ENCODE results near the gene SORCS2.

DNA sequence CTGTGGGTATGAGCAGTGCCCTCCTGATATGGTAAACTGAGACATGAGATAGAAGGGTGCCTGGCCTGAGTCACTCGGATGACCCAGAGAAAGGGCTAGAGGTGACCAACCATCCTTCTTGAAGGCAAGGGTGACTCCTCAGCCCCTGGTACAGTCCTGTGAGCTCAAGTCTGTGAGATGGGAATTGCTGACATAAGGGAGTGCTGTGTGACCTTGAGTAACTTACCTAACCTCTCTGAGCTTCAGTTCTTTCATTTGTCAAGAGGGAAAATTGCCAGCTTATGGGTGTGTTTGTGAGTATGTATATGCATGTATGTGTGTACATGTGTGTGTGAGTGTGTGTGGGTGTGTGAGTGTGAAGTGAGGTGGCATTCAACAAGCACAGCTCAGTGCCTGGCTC lies 452.8 kb downstream of the SORCS2 start:
- TF ChIP-seq, protein P1, sequence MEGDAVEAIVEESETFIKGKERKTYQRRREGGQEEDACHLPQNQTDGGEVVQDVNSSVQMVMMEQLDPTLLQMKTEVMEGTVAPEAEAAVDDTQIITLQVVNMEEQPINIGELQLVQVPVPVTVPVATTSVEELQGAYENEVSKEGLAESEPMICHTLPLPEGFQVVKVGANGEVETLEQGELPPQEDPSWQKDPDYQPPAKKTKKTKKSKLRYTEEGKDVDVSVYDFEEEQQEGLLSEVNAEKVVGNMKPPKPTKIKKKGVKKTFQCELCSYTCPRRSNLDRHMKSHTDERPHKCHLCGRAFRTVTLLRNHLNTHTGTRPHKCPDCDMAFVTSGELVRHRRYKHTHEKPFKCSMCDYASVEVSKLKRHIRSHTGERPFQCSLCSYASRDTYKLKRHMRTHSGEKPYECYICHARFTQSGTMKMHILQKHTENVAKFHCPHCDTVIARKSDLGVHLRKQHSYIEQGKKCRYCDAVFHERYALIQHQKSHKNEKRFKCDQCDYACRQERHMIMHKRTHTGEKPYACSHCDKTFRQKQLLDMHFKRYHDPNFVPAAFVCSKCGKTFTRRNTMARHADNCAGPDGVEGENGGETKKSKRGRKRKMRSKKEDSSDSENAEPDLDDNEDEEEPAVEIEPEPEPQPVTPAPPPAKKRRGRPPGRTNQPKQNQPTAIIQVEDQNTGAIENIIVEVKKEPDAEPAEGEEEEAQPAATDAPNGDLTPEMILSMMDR (conservative IDR thresholded peaks at IDR 0.05; ENCODE audit: low read depth, low read length), result no peak
- no peak for TF ChIP-seq EZH2 (IDR thresholded peaks at IDR 0.05; ENCODE audit: low read length, unreplicated experiment)

All from PC-3 (cell line).